ENCODE measurements around the gene EP400.

Gene EP400, protein sequence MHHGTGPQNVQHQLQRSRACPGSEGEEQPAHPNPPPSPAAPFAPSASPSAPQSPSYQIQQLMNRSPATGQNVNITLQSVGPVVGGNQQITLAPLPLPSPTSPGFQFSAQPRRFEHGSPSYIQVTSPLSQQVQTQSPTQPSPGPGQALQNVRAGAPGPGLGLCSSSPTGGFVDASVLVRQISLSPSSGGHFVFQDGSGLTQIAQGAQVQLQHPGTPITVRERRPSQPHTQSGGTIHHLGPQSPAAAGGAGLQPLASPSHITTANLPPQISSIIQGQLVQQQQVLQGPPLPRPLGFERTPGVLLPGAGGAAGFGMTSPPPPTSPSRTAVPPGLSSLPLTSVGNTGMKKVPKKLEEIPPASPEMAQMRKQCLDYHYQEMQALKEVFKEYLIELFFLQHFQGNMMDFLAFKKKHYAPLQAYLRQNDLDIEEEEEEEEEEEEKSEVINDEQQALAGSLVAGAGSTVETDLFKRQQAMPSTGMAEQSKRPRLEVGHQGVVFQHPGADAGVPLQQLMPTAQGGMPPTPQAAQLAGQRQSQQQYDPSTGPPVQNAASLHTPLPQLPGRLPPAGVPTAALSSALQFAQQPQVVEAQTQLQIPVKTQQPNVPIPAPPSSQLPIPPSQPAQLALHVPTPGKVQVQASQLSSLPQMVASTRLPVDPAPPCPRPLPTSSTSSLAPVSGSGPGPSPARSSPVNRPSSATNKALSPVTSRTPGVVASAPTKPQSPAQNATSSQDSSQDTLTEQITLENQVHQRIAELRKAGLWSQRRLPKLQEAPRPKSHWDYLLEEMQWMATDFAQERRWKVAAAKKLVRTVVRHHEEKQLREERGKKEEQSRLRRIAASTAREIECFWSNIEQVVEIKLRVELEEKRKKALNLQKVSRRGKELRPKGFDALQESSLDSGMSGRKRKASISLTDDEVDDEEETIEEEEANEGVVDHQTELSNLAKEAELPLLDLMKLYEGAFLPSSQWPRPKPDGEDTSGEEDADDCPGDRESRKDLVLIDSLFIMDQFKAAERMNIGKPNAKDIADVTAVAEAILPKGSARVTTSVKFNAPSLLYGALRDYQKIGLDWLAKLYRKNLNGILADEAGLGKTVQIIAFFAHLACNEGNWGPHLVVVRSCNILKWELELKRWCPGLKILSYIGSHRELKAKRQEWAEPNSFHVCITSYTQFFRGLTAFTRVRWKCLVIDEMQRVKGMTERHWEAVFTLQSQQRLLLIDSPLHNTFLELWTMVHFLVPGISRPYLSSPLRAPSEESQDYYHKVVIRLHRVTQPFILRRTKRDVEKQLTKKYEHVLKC (N-terminal part only)
- 88.7 to 127 (median 111) reads per million in 4 donors for total RNA-seq

DNA sequence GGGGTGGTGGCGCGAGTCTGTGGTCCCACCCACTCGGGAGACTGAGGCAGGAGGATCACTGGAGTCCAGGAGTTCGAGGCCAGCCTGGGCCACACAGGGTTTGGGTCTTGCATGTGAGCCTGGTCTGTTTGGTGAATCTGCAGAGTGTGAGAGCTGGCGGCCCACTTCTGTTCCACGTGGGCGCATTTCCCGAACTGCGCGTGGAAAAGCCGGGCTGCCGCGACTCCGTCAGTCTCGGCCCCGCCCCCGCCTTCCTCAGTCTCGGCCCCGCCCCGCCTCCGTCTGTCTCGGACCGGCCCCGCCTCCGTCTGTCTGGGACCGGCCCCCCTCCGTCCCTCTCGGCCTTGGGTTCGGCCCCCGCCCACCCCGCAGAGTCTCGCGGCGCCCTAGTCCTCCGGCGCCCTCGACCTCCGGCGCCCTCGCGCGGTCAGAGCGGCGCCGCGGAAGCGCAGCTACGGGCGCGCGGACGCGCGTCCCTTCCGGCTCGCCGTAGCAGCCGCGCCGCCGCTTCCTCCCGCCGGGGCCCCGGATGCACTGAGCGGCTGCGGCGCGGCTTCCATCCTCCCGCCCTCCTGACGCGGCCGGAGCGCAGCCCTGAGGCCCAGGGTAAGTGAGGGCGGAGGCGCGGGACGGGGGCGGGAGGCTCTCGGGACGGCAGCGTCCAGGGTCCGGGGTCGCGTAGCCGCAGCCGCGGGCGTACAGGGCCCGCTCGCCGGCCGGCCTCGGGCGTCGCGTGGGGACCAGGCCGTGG is at the start of gene EP400:
TSS of gene EP400 (plus strand) at position 512 of the 751 bp plus-strand sequence. CDS start 10,678 bp downstream, outside the sequence.
- peak; percentile 92 to 96 (median 93) for DNase-seq

DNA sequence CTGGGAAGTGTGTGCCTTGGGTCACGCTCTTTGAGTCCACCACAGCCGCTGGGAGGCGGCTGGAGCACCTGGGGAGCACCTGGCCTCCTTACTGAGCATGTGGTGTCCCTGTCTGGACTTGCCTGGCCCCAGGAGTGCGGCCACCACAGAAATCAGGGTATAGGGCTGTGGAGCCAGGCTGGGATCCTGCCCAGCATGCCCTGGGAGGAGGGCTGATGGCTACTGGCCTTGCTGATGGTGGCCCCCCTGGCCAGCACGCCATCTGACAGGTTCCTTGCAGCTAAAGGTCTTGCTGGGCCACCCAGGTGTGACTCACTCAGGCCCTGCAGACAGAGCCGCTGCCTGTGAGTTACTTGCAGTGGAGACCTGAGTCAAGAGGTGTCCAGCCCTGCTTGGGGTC is 49.3 kb upstream of the EP400 start:
- no peak for DNase-seq

DNA sequence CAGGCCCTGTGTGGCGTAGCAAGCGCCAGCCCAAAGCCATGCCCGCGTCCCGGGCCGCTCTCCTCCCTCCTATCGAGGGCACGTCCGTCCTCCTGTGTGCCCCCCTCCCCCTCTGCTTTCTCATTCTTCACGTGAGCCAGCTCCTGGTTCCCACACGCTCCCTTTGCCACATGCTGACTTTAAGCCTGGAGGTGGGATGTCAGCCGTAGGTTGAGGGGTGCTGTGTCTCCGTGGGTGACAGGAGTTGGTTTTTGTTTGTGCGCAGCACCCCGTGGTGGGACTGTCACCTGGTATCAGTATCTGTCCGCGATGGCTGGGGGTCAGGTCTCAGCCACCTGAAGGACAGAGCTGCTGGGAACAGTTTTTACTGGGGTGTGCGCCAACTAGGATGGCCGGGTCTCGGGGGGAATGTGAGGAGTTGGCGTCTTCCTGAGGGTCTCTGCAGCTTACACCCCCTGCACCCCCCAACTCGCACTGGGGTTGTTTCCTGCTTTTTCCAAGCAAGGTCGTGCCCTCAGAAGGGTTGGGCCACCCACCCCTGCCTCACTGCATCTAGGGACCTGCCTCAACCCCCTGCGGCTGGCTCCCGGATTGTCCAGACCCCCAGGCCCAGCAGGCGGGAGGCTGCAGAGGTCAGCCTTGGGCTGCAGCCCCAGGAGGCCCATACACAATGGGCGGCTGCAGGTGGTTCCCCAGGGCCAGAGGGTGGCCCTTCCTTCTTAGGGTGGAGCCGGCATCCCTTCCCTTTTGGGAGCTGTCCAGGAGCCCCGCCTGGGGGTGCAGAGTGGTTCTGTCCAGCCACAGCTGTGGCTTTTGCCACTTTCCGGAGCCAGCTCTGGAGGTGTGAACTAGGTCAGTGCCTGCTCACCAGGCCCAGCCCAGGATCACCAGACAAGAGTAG is 48.1 kb upstream of the EP400 start:
- no peak for DNase-seq

DNA sequence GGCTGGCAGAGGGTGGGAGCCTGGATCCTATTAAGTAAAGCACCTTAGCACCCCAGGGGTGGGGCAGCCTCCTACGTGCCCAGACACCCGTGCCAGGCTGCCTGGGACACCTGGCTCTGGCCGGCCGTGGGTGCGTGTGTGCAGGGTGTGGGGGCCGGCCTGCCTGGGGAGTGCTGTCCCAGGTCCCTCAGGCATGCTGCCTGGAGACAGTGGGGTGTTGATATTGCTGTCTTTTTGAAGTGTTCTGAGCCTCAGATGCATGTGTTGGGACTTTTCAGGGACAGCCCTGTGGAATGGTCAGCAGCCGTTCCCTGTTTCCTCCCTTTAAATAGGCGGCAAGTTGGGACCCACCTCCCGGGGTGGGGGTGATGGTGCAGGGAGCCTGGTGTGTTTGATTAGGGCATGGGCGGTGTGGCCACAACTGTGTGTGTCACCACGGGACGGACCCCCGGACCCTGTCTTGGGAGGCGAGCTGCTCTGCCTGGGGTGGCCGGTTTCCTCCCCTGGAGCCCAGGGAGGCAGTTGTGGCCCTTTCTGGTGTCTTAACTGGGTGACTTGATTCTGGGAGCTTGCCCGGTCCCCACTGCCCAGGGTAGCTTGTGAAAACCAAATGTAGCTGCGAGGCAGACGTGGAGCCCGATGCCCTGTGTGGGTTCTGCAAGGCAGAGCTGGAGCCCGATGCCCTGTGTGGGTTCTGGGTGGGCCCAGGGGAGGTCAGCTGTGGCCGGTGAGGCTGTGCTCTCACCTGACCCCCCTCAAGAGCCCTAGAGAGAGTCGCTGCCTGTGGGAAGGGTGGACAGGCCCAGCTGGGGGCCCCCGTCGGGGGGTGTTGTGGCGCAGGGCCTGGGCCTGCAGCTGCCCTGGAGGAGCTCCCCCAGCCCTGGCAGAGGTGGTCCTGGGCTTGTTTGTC is 47.2 kb upstream of the EP400 start:
- DNase-seq = no peak

DNA sequence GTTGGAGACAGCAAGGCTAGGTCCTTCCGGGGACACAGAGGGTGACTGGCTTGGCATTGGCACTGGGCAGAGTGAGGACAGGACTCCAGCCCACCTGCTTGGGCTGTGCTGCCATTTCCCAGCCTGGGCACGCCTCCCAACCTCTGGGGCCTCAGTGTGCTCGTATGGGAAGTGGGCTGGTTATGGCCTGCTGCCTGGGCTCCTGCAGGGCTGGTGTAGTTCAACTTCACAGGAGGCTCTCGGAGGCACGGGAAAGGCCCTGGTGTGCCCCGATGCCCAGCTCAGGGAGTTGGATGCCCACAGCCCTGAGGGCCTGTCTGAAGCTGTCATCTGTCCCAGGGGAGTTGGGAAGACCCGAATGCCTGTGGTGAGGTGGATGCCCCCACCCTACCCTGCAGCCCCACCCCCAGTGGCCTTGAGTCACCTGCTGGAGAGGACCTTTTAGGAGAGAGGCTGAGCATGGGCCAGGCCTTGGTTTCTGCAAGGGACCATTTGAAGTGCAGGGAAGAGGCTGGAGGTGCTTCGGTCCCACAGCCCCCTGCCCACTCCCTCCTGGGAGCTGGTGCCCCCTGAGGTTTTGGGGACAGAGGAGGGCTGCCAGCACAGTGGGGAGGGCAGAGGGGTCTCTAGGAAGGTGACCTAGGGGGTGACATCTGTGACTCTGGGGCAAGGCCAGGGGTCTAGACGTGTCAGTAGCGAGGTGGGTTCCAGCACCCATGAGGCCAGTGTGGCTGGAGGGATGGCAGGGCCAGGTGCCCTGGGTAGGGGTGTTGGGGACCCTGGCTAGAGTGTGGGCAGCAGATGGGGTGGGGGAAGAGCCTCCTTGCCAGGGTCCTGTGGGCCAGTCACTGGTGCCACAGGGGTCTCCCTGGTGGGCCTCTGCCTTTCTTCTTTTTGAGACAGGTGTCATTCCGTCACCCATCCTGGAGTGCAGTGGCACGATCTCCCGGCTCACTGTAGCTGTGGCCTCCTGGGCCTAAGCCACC is 46.2 kb upstream of the EP400 start:
- DNase-seq = no peak

DNA sequence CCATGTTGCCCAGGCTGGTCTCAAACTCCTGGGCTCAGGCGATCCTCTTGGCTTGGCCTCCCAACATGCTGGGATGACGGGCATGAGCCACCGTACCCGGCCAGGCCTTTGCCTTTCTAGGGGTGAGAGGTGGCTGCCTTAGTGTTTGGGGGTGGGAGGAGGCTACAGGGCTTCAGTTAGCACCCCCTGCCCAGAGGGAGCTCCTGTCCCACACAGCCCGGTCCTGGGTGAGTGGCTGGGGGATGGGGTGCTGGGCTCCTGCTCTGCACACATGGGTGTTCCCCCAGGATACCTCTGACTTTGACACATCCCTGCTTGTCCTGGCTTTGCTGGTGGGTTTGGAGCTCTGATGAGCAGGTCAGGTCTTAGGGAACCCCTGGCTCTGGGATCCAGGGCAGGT is 45.4 kb upstream of the EP400 start:
- no peak for DNase-seq

DNA sequence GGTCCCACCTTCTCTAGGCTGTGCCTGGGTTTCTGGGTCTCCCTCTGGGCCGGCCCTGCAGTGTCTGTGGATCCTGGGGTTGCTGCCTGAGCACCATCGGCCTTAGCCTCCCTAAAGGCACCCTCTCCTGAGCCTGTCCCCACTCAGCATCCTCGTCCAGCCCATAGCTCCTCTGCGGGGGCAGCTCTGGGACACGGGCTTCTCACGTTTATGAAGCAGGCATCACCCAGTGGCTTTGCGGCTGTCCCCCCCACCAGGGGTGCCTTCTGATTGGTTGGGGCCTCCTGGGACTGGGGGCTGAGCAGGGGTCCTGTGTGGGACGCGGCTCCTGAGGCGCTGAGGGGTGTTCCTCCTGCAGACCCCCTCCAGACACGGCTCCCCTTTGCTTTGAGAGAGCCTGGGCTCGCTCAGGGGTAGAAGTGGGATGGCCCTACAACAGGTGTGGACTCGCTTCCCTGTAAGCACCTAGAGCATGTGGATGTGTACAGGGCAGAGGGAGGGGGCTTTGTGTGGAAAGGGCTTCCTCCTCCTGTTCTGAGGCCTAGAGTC is 44.6 kb upstream of the EP400 start:
- no peak for DNase-seq

DNA sequence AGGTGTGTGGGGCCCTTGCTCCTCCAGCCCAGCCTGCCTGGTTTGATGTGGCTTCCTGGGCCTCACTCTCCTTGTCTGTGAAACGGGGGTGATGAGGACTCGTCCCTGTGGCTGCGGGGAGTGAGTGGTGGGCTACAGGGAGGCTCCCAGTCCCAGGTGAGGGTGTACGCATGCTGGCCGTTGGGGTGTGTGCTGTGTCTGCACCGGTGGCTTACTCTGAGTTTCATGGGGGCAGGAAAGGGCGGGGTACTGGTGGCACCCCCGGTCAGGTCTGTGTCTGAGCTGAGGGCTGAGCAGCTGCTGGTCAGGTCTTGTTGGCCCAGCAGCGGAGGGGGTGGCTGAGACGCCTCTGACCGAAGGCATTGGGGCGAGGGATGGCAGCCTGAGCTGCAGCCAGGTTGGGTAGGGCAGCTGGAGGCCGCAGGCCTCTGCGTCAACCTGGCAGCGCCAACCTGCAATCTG is 44.1 kb upstream of the EP400 start:
- DNase-seq = no peak

DNA sequence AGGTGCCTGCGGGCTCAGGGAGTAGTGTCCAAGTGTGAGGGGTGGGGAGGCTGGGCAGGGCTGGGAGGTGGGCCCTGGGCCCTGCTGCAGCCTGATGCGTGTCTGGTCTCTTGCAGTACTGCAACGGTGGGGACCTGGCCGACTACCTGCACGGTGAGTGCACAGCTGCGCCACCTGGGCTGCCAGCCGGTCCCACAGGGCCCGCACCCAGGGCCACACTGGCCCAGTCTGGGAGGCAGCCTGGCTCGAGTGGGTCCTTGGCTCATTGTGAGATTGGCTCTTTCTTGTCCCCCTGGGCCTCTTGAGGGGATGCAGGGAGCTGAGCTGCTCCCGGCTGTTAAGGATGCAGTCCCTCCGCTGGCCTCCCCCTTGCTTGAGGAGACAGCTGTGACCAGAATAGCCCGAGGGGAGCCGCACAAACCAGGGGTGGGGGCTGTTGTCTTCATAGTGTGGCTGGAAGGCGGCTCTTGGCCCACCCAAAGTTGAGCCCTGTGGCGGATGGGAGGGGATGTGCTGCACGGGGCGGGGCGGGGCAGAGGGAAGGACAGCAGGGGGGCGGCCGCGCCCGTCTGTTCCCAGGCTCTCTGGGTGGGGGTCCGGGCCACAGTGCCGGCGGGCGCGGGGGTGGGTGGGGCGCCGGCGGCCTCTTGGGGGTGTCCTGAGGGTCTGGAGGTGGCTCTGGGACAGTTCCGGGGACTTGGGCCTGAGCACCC is 42.2 kb upstream of the EP400 start:
- no peak for DNase-seq

DNA sequence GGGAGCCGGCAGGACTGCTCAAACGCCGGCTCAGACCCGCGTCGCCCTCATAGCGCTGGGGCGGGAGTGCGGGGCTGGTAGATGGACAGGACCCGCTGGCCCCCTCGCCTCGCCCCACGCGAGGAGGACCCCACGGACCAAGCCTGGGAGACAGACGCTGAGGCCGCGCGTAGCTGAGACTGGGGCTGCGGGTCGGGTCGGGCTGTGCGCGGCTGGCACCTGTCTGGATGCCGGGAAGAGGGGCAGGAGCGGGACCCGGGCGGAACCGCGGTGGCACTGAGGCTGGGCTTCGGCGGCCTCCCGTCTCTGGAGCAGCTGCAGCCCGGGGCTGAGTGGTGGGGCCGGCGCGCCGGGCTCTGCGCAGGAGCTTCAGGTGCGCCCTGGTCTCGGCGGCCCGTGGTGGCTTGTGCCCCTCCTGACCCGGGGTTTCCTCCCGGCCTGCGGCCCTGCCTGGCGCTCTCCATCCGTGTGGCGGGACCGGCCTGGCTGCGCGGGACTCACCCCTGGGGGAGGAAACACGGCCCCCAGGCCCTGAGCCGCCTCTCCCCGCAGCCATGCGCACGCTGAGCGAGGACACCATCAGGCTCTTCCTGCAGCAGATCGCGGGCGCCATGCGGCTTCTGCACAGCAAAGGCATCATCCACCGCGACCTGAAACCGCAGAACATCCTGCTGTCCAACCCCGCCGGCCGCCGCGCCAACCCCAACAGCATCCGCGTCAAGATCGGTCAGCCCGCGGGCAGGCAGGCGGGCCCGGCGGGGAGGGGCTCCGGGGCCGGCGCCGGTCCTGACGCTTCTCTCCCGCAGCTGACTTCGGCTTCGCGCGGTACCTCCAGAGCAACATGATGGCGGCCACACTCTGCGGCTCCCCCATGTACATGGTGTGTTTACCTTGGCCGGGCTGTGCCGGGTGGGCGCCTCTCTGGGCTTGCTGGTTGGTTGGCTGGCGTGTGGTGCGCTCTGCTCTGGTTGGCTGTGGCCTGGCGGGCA is 41.4 kb upstream of the EP400 start:
- DNase-seq = no peak

DNA sequence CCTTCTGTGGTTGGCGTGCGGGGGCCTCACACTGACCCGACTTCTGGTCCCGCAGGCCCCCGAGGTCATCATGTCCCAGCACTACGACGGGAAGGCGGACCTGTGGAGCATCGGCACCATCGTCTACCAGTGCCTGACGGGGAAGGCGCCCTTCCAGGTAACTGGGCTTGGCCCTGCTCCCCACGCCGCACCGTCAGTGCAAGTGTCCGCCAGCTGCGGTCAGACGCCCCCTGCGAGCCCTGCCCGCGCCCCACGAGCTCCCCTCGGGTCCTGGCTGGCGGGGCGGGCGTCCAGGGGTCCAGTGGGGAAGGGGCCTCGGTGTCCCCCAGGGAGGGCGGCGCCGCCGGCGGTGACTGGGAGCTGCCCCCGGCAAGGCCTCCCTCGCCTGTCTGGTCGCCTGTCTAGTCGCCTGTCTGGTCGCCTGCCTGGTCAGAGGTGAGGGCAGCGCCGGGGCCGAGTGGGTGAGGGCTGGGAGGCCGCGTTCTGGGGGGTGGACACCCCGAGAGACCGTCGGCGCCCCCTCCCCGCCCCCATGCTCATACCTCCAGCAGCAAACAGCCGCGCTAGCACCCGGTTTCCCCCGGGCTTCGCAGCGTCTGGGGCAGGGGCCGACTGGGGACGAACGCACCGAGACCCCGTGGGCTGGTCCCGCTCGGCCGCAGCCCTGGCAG is 40.5 kb upstream of the EP400 start:
- no peak for DNase-seq

DNA sequence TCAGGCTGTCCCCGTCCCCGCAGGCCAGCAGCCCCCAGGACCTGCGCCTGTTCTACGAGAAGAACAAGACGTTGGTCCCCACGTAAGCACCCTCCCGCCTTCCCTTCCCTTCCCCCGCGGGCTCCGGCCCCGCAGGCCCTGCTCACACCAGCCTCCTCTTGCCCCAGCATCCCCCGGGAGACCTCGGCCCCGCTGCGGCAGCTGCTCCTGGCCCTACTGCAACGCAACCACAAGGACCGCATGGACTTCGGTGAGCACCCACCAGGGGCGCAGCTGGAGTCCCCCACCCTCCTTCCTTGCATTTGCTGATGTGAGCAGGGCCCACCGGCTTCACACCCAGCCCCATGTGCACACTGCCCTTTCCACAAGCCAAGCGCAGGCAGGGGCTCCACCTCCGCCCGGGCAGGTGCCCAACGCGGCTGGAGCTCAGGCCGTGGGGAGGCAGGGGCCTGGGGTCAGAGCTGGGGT is 40.0 kb upstream of the EP400 start:
- no peak for DNase-seq

DNA sequence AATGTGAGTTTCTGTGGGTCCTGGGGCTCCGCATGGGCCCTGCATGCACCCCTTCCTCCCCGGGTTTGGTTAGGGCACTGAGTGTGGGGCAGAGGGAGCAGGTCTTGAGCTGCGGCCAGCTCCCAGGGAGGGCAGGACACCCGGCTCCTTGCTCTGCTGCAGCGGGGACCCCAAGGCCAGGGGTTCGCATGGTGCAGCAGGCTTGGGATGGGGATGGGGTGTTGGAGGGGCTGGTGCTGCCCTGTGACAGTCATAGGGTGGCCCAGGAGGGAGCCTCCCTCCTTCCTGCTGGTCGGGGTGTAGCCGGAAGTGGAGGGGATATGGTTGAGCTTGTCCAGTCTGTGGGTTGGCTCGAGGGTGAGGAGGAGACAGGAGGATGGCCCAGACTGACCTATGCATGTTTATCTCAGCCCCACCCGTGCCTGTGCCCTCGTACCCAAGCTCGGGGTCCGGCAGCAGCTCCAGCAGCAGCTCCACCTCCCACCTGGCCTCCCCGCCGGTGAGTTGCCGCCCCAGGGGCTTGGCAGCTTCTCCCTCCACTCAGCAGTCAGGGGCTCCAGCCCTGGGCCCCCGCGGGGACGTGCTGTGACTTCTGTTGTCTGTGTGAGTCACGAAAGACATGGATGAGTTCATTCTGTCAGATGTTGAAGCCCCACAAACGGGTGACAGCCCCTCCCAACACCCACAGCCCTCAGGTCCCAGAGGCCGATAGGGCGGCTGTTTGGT is 39.3 kb upstream of the EP400 start:
- DNase-seq = no peak

DNA sequence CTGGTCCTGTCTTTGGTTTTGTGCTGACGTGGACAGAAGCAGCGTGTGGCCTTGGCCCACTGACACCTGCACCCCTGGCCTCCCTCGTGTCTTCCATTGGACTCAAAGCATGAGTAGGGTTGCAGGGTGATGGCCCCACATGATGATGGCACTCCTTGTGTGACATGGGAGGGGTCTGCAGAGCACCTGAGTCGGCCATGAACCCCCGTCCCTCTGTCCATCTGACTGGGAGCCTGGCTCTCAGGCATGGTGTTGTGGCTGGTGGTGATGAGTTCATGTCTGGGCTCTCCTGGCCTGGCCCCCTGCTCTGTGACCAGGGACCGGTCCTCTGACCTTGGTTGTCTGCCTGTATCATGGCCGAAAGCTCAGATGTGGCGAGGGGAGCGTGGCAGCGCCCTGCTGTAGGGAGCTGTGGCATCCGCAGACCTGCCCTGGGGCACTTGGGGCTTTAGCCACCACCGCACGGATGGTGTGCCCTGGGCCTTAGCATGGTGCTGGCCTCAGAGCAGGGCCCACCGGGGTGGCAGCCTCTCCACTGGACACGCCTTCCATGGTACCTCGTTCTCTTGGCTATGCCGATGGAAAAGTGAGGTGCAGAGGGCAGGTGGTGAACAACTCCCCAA is 38.6 kb upstream of the EP400 start:
- DNase-seq = no peak

Measured in T-helper 1 cell (primary cell).